Measurements from ENCODE around the gene DMD.

DNA sequence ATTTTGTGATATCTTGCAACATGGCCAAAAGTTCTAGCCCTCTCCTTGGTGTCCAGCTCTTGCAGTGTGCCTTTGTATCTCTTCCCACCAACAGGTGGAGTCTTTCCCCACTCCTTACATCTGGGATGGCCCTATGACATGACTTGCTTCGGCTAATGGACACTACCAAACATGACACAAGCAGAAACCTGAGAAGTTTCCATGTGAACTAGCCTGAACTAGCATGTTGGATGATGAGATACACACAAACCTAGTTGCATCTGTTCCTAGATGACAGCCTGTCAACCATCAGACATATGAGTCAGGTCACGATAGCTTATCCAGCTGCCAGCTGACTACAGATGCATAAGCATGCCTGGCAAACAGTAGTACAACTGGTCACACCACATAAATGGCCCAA is 1932.0 kb downstream of the DMD start:
- no peak for TF ChIP-seq EP300 (IDR thresholded peaks at IDR 0.05)
- TF ChIP-seq, protein P1, sequence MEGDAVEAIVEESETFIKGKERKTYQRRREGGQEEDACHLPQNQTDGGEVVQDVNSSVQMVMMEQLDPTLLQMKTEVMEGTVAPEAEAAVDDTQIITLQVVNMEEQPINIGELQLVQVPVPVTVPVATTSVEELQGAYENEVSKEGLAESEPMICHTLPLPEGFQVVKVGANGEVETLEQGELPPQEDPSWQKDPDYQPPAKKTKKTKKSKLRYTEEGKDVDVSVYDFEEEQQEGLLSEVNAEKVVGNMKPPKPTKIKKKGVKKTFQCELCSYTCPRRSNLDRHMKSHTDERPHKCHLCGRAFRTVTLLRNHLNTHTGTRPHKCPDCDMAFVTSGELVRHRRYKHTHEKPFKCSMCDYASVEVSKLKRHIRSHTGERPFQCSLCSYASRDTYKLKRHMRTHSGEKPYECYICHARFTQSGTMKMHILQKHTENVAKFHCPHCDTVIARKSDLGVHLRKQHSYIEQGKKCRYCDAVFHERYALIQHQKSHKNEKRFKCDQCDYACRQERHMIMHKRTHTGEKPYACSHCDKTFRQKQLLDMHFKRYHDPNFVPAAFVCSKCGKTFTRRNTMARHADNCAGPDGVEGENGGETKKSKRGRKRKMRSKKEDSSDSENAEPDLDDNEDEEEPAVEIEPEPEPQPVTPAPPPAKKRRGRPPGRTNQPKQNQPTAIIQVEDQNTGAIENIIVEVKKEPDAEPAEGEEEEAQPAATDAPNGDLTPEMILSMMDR (IDR thresholded peaks at IDR 0.05): no peak
- TF ChIP-seq POLR2A (IDR thresholded peaks at IDR 0.05): no peak
- no peak for TF ChIP-seq POLR2AphosphoS5 (IDR thresholded peaks at IDR 0.05)

Measured in sigmoid colon (tissue), 4 donors.